ENCODE data around the gene TCN1.
"Not testable (repeated sequence)": the region's sequence is repeated elsewhere in the genome, so short reads cannot be mapped to it uniquely, and the experiment has no call there.

Gene TCN1, protein sequence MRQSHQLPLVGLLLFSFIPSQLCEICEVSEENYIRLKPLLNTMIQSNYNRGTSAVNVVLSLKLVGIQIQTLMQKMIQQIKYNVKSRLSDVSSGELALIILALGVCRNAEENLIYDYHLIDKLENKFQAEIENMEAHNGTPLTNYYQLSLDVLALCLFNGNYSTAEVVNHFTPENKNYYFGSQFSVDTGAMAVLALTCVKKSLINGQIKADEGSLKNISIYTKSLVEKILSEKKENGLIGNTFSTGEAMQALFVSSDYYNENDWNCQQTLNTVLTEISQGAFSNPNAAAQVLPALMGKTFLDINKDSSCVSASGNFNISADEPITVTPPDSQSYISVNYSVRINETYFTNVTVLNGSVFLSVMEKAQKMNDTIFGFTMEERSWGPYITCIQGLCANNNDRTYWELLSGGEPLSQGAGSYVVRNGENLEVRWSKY

DNA sequence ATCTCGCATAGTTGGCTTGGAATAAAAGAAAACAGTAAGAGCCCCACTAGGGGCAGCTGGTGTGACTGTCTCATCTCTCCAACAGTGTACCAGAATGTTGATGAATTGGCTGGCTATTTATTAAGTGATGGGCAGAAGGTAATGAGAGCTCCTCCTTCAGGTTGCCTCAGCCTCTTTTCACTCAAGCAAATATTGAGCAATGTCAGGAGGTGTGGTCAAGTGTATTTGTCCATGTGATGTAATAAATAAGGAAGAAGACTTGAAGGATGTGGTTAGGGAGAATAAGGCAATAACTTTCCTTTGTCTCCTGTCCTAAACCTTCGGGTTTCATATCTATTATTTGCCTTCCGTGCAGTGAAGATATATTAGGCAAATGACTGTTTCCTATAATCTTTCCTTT lies at the start of gene TCN1:
TCN1 (minus strand) TSS at position 91 of the 400 bp plus-strand sequence; CDS start at position 74, 17 bp downstream.
- H3K4me3 ChIP-seq (ENCODE audit: low read depth, low read length), result no peak within 1 kb of the TSS
- TF ChIP-seq CTCF (IDR thresholded peaks at IDR 0.05; ENCODE audit: borderline replicate concordance, insufficient read depth, low read depth, low read length), result no peak

DNA sequence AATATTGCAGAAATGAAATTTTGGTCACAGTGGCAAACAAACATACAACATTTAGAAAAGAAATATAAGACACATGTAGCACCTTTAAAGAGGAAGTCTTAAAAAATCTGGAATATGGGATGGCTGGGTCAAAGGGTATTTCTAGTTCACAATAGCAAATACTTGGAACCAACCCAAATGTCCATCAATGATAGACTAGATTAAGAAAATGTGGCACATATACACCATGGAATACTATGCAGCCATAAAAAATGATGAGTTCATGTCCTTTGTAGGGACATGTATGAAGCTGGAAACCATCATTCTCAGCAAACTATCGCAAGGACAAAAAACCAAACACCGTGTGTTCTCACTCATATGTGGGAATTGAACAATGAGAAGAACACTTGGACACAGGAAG lies 37.3 kb upstream of the TCN1 start:
- H3K4me3 ChIP-seq (ENCODE audit: low read depth, low read length), result not testable (repeated sequence)

DNA sequence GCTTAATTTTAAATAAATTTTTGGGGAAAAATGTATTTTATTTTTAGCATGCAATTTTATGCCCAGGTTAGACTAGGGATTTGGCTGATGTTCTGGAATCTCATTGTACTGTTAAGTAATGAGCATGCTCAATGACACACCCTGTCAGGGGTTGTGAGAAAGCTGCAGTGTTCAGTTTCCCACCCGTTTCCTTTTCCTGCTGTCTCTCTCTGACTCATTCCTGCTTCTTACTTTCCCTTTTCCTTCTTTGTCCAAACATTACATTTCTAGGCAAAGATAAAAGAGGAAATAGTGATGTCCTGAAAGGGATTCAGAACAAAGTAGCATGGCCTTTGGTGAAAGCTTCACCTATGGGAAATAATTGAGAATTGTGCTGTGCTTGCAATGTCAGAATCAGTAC lies 35.0 kb upstream of the TCN1 start:
- no peak overlapping the region for H3K4me3 ChIP-seq (ENCODE audit: low read depth, low read length)
- TF ChIP-seq CTCF (IDR thresholded peaks at IDR 0.05; ENCODE audit: borderline replicate concordance, insufficient read depth, low read depth, low read length), result no peak

DNA sequence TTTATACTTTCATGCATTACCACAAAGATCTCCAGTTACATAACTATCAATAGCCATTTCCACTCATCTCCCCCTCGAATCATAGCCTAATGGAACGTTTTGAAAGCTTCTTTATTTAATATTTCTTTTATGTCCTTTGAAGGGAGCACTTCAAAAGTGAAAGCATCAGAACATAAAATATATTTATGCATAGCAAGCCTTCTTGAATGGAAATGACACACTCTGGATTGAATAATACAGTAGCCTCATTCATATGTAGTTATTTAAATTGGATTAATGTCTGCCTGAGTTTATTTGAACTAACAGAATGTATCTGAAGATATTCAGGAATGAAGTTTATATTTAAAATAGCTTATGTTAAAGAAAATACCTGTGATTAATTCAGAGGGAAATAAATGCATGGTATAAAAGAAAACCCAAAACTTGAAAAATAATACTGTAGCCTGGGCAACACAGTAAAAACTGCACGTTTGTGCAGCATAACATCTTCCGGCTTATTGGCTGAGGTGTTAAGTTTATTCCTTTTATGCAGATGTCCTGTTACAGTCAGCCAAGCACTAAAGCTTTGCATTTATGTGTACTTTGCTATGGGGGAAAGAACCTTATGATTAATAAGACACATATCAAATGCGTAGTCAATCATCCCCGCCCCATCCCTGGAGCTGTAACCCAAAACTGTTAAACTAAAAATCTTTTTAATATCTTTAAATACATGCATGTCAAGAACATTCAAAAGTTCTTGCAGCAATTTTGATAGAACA lies 34.3 kb upstream of the TCN1 start:
- no peak for TF ChIP-seq CTCF (IDR thresholded peaks at IDR 0.05; ENCODE audit: borderline replicate concordance, insufficient read depth, low read depth, low read length)
- H3K4me3 ChIP-seq (ENCODE audit: low read depth, low read length), result no peak overlapping the region

GRCh38 chr11:59899532-59899931 lies 33.2 kb upstream of the TCN1 start:
- no peak for TF ChIP-seq CTCF (IDR thresholded peaks at IDR 0.05; ENCODE audit: borderline replicate concordance, insufficient read depth, low read depth, low read length)
- no peak overlapping the region for H3K4me3 ChIP-seq (ENCODE audit: low read depth, low read length)

DNA sequence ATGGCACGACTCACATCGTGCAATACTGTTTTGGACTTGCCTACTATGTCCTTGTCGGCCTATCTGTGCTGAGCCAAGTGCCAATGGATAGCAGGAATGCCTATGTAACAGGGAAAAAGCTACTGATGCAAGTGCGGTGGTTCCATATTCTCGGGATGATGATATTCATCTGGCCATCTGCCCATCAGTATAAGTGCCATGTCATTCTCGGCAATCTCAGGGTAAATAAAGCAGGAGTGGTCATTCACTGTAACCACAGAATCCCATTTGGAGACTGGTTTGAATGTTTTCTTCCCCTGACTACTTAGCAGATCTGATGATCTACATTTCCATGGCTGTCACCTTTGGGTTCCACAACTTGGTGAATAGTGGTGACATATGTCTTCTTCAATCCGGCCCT lies 32.4 kb upstream of the TCN1 start:
- TF ChIP-seq CTCF (IDR thresholded peaks at IDR 0.05; ENCODE audit: borderline replicate concordance, insufficient read depth, low read depth, low read length), result no peak
- H3K4me3 ChIP-seq (ENCODE audit: low read depth, low read length), result no peak overlapping the region

- no peak overlapping the region for H3K4me3 ChIP-seq (ENCODE audit: low read depth, low read length)
- TF ChIP-seq CTCF (IDR thresholded peaks at IDR 0.05; ENCODE audit: borderline replicate concordance, insufficient read depth, low read depth, low read length), result no peak
Observed at GRCh38 chr11:59898046-59898445, 31.8 kb upstream of the TCN1 start.

All from GM12875 (cell line).